ENCODE results near the gene MYO9B. TPM values are rescaled to one million over a fixed set of nuclear protein-coding genes. Genes with fewer than 3 reads are reported as not detected.

The MYO9B gene
- total and polyA plus RNA-seq, 2 of the 13 experiments (the other 11 are each of a cell fraction or from before 2014, with no cell fraction given): 18.0 to 18.3 TPM

- TF ChIP-seq ZNF317 (CRISPR knock-in tag; IDR thresholded peaks at IDR 0.05) (no peak), MXD3 (CRISPR knock-in tag; IDR thresholded peaks at IDR 0.05) (no peak), WIZ (CRISPR knock-in tag; IDR thresholded peaks at IDR 0.05) (0 out of 2 replicates have a peak, but pooled peaks have one; percentile 37), ARID5B (CRISPR knock-in tag; IDR thresholded peaks at IDR 0.05) (peak; percentile 58), SIN3B (IDR thresholded peaks at IDR 0.05; ENCODE audit: low read length) (no peak), ZNF44 (CRISPR knock-in tag; IDR thresholded peaks at IDR 0.05) (no peak), MLX (CRISPR knock-in tag; IDR thresholded peaks at IDR 0.05) (0 out of 2 replicates have a peak, but pooled peaks have one; percentile 14), ZNF484 (CRISPR knock-in tag; IDR thresholded peaks at IDR 0.05; ENCODE audit: borderline replicate concordance, low read depth) (no peak), ZSCAN25 (CRISPR knock-in tag; IDR thresholded peaks at IDR 0.05) (no peak; the same call in 1 of the 2 replicates), DMTF1 (CRISPR knock-in tag; IDR thresholded peaks at IDR 0.05) (no peak), ZNF124 (CRISPR knock-in tag; IDR thresholded peaks at IDR 0.05) (no peak), RARG (CRISPR knock-in tag; IDR thresholded peaks at IDR 0.05; ENCODE audit: low read depth) (no peak), ZNF75D (CRISPR knock-in tag; IDR thresholded peaks at IDR 0.05; ENCODE audit: borderline replicate concordance) (no peak), MYNN (CRISPR knock-in tag; IDR thresholded peaks at IDR 0.05; ENCODE audit: low read depth) (no peak), ZNF3 (CRISPR knock-in tag; IDR thresholded peaks at IDR 0.05) (no peak), SRY (CRISPR knock-in tag; IDR thresholded peaks at IDR 0.05) (no peak)
- TF ChIP-seq, protein P1, sequence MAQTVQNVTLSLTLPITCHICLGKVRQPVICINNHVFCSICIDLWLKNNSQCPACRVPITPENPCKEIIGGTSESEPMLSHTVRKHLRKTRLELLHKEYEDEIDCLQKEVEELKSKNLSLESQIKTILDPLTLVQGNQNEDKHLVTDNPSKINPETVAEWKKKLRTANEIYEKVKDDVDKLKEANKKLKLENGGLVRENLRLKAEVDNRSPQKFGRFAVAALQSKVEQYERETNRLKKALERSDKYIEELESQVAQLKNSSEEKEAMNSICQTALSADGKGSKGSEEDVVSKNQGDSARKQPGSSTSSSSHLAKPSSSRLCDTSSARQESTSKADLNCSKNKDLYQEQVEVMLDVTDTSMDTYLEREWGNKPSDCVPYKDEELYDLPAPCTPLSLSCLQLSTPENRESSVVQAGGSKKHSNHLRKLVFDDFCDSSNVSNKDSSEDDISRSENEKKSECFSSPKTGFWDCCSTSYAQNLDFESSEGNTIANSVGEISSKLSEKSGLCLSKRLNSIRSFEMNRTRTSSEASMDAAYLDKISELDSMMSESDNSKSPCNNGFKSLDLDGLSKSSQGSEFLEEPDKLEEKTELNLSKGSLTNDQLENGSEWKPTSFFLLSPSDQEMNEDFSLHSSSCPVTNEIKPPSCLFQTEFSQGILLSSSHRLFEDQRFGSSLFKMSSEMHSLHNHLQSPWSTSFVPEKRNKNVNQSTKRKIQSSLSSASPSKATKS (CRISPR knock-in tag; IDR thresholded peaks at IDR 0.05): no peak
- TF ChIP-seq, protein P2, sequence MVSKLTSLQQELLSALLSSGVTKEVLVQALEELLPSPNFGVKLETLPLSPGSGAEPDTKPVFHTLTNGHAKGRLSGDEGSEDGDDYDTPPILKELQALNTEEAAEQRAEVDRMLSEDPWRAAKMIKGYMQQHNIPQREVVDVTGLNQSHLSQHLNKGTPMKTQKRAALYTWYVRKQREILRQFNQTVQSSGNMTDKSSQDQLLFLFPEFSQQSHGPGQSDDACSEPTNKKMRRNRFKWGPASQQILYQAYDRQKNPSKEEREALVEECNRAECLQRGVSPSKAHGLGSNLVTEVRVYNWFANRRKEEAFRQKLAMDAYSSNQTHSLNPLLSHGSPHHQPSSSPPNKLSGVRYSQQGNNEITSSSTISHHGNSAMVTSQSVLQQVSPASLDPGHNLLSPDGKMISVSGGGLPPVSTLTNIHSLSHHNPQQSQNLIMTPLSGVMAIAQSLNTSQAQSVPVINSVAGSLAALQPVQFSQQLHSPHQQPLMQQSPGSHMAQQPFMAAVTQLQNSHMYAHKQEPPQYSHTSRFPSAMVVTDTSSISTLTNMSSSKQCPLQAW (CRISPR knock-in tag; IDR thresholded peaks at IDR 0.05): peak; percentile 76; the same call in 1 of the 2 replicates
These were observed 125.0 kb downstream of the MYO9B start (continued) for GRCh38 chr19:17200408-17201079.
